Mucosa of descending colon (tissue), 3 donors: Measurements from ENCODE around the gene GTF2B. TPM values are rescaled to one million over a fixed set of nuclear protein-coding genes. Genes with fewer than 3 reads are reported as not detected.
"Not testable (repeated sequence)": the region's sequence is repeated elsewhere in the genome, so short reads cannot be mapped to it uniquely, and the experiment has no call there.

ENCODE experiments used
- ATAC-seq: fragments of 200-7000 bp; cut with Tn5 transposase; one replicate; pipeline ENCODE4 v1.9.1; 2020; ENCODE audit warnings: mild to moderate bottlenecking, moderate library complexity
- DNase-seq, 3 donors: peaks; one replicate each; pipeline ENCODE4 v3.0.0-alpha.2; 2020
- H3K36me3 ChIP-seq: fragments of 200-600 bp; one replicate; pipeline ENCODE4 v1.8.0; 2021; ENCODE audit warnings: low read depth, mild to moderate bottlenecking
- H3K4me1 ChIP-seq: fragments of 200-600 bp; one replicate; pipeline ENCODE4 v1.8.0; 2021; ENCODE audit warnings: low read depth, mild to moderate bottlenecking
- H3K4me3 ChIP-seq: fragments of 200-600 bp; one replicate; pipeline ENCODE4 v1.8.0; 2021; ENCODE audit warnings: mild to moderate bottlenecking
- H3K9me3 ChIP-seq: fragments of 200-600 bp; one replicate; pipeline ENCODE4 v1.8.0; 2021; ENCODE audit warnings: mild to moderate bottlenecking
- CTCF ChIP-seq: fragments of 200-600 bp; IDR thresholded peaks from one replicate; pipeline ENCODE4 v1.8.0; 2022; ENCODE audit warnings: antibody characterized with exemption, mild to moderate bottlenecking
- intact Hi-C, 2 donors: fragments of 100-400 bp; cut with DNase I in 1 of 2; cut with micrococcal nuclease in 1 of 2; formaldehyde crosslinking; loops; one replicate each; pipeline versions ENCODE4 v1.11.0 to v1.11.1; 2022; cut with DNase I, micrococcal nuclease
- total RNA-seq, 3 donors: library from RNA; stranded (reverse); fragmentation: NEBNext Ultra II Directional in 2 of 3; extraction: Animal tissue kit (Norgen Biotek cat#: 25700) in 2 of 3; gene quantifications; one replicate each; pipeline versions ENCODE4 v1.2.1 to v1.2.4, GENCODE V29; 2021 to 2023
- donor health status: DM: no; HTN: no; CAD: no; lungs with moderate emphysema.
- donor health status: DM: no; HTN: no; CAD: no.
- donor health status: DM: no; HTN: yes; CAD: no.

The GTF2B gene
- total RNA-seq, 3 donors from 2014 or later, result 25.0 to 27.8 (median 27.3) TPM

GRCh38 chr1:88923224-88923623 lies 31.9 kb upstream of the GTF2B start:
- H3K36me3 ChIP-seq, result no peaks in the 10 kb centered on the region

GRCh38 chr1:88922214-88922613 lies 30.8 kb upstream of the GTF2B start:
- DNase-seq (no peak), ATAC-seq (no peak)
- Histone ChIP-seq H3K4me1 (no peaks in the 10 kb centered on the region), H3K36me3 (no peaks in the 10 kb centered on the region), H3K4me3 (no peak overlapping the region), H3K9me3 (peaks cover 17% of the 10 kb centered on the region)
- intact Hi-C loops, result no loop called here
- TF ChIP-seq CTCF, result no peak

More at GRCh38 chr1:88923224-88923623, 31.9 kb upstream of the GTF2B start:
- Histone ChIP-seq H3K4me3 (no peak overlapping the region), H3K9me3 (peaks cover 7% of the 10 kb centered on the region), H3K4me1 (no peaks in the 10 kb centered on the region)
- ATAC-seq (no peak), DNase-seq (no peak)
- intact Hi-C loops, result no loop called here
- no peak for TF ChIP-seq CTCF

- H3K9me3 ChIP-seq, result peaks cover 27% of the 10 kb centered on the region
- TF ChIP-seq CTCF, result no peak
- DNase-seq (no peak), ATAC-seq (no peak)
- H3K4me3 ChIP-seq, result no peak overlapping the region
- intact Hi-C loops, result no loop called here
- H3K36me3 ChIP-seq, result no peaks in the 10 kb centered on the region
- H3K4me1 ChIP-seq, result no peaks in the 10 kb centered on the region
Observed at GRCh38 chr1:88920845-88921244, 29.5 kb upstream of the GTF2B start.

GRCh38 chr1:88917321-88918025 lies 26.1 kb upstream of the GTF2B start:
- Histone ChIP-seq H3K4me1 (no peaks in the 10 kb centered on the region), H3K36me3 (no peaks in the 10 kb centered on the region), H3K9me3 (peaks cover 27% of the 10 kb centered on the region), H3K4me3 (no peak overlapping the region)
- intact Hi-C loops, result no loop called here
- no peak for TF ChIP-seq CTCF
- DNase-seq, result no peak
- no peak for ATAC-seq

- TF ChIP-seq CTCF, result no peak
- intact Hi-C loops, result no loop called here
- no peak overlapping the region for H3K4me3 ChIP-seq
- H3K4me1 ChIP-seq, result no peaks in the 10 kb centered on the region
- DNase-seq (no peak), ATAC-seq (no peak)
- peaks cover 27% of the 10 kb centered on the region for H3K9me3 ChIP-seq
- no peaks in the 10 kb centered on the region for H3K36me3 ChIP-seq
Observed at GRCh38 chr1:88916883-88917282, 25.5 kb upstream of the GTF2B start.

- ATAC-seq, H3K36me3 ChIP-seq: not testable (repeated sequence)
Observed at GRCh38 chr1:88911800-88912199, 20.4 kb upstream of the GTF2B start.

More at GRCh38 chr1:88911800-88912199, 20.4 kb upstream of the GTF2B start:
- H3K9me3 ChIP-seq, H3K4me3 ChIP-seq, H3K4me1 ChIP-seq, DNase-seq, intact Hi-C loops: not testable (repeated sequence)
